Fibroblast of villous mesenchyme (primary cell): Measurements from ENCODE around the gene SLC25A48. TPM values are rescaled to one million over a fixed set of nuclear protein-coding genes. Genes with fewer than 3 reads are reported as not detected.

Experiments used
- DNase-seq: peaks from one replicate; pipeline ENCODE4 v3.0.0-alpha.2; 2010; ENCODE audit warnings: low read depth
- H3K4me3 ChIP-seq: 2 replicates; pipeline ENCODE4 v1.5.1; 2011; ENCODE audit warnings: low read depth, mild to moderate bottlenecking, low read length
- CTCF ChIP-seq: IDR thresholded peaks from 2 replicates; pipeline ENCODE4 v1.5.1; 2012; ENCODE audit warnings: low read depth, mild to moderate bottlenecking, low read length; ENCODE audit not compliant: insufficient read depth
- total RNA-seq: library from RNA; depleted of rRNA; stranded (reverse); fragments of >200 nt; gene quantifications from 2 replicates; pipeline ENCODE4 v1.2.3, GENCODE V29; 2012

SLC25A48 gene
- total RNA-seq, 1 donor = not detected

- H3K4me3 ChIP-seq = no peak overlapping the region
- no peak for DNase-seq
- TF ChIP-seq CTCF = no peak
Observed at GRCh38 chr5:135880801-135881200, 46.3 kb downstream of the SLC25A48 start.

GRCh38 chr5:135881244-135881643, 46.8 kb downstream of the SLC25A48 start:
- TF ChIP-seq CTCF = no peak
- no peak overlapping the region for H3K4me3 ChIP-seq
- DNase-seq = no peak

GRCh38 chr5:135881819-135882218, 47.4 kb downstream of the SLC25A48 start:
- no peak overlapping the region for H3K4me3 ChIP-seq
- no peak for TF ChIP-seq CTCF
- no peak for DNase-seq

- TF ChIP-seq CTCF = no peak
- DNase-seq = no peak
- H3K4me3 ChIP-seq = no peak overlapping the region
Observed at GRCh38 chr5:135883026-135883425, 48.6 kb downstream of the SLC25A48 start.

- peak; percentile 14 for TF ChIP-seq CTCF
- DNase-seq = no peak
- no peak overlapping the region for H3K4me3 ChIP-seq
Observed at GRCh38 chr5:135883441-135883840, 49.0 kb downstream of the SLC25A48 start.

- no peak for DNase-seq
- no peak overlapping the region for H3K4me3 ChIP-seq
- no peak for TF ChIP-seq CTCF
Observed at GRCh38 chr5:135885031-135885430, 50.6 kb downstream of the SLC25A48 start.

- TF ChIP-seq CTCF = no peak
Observed at GRCh38 chr5:135886136-135886535, 51.7 kb downstream of the SLC25A48 start.

More at GRCh38 chr5:135886136-135886535, 51.7 kb downstream of the SLC25A48 start:
- no peak overlapping the region for H3K4me3 ChIP-seq
- DNase-seq = no peak
